Renal cortical epithelial cell (primary cell): ENCODE measurements around the gene ZNRF4. TPM values are rescaled to one million over a fixed set of nuclear protein-coding genes. Genes with fewer than 3 reads are reported as not detected.

Source experiments
- total RNA-seq: library from RNA; depleted of rRNA; stranded (reverse); fragments of >200 nt; gene quantifications from 2 replicates; pipeline ENCODE4 v1.2.3, GENCODE V29; 2014

ZNRF4 gene
- total RNA-seq, 1 donor from 2014 or later, result not detected

Other genes with a start within 250 kb of the ZNRF4 start
- gene PTPRS, start 114.6 kb upstream of the ZNRF4 start, total RNA-seq, result 10.1 and 119 TPM in 2 replicates
- gene TINCR, start 112.5 kb downstream of the ZNRF4 start, total RNA-seq, result not detected in 2 replicates
- 12.3 and 57.2 TPM in 2 replicates for gene SAFB2, start 167.4 kb downstream of the ZNRF4 start, total RNA-seq
- gene SAFB, start 167.7 kb downstream of the ZNRF4 start, total RNA-seq, result 16.5 and 86.8 TPM in 2 replicates
- gene MICOS13, start 225.1 kb downstream of the ZNRF4 start, total RNA-seq, result 13.0 and 33.5 TPM in 2 replicates
- gene HSD11B1L, start 225.6 kb downstream of the ZNRF4 start, total RNA-seq, result 9.4 and 22.2 TPM in 2 replicates
- 159 and 652 TPM in 2 replicates for gene RPL36, start 234.9 kb downstream of the ZNRF4 start, total RNA-seq